Smooth muscle cell (in vitro differentiated cells): ENCODE results near the gene FAM25A. TPM values are rescaled to one million over a fixed set of nuclear protein-coding genes. Genes with fewer than 3 reads are reported as not detected.
"Not testable (repeated sequence)": the region's sequence is repeated elsewhere in the genome, so short reads cannot be mapped to it uniquely, and the experiment has no call there.

ENCODE experiments used
- DNase-seq: peaks from one replicate; lab custom pipeline; 2025; ENCODE audit not compliant: unreplicated experiment; lab: John Stamatoyannopoulos, UW
- H2AFZ ChIP-seq: fragments of 200-600 bp; sonication (generic); 2 replicates; pipeline ENCODE4 v1.6.0; 2016; ENCODE audit warnings: antibody characterized with exemption, low read depth, mild to moderate bottlenecking
- H3F3A ChIP-seq: fragments of 200-600 bp; sonication (generic); 2 replicates; pipeline ENCODE4 v1.6.0; 2017; ENCODE audit warnings: antibody characterized with exemption, low read depth
- H3K27ac ChIP-seq: fragments of 200-600 bp; sonication (generic); 2 replicates; pipeline ENCODE4 v1.5.1; 2016; ENCODE audit warnings: low read depth, mild to moderate bottlenecking
- H3K27me3 ChIP-seq: fragments of 200-600 bp; sonication (generic); 2 replicates; pipeline ENCODE4 v1.6.1; 2016; ENCODE audit warnings: low read depth, mild to moderate bottlenecking
- H3K36me3 ChIP-seq: fragments of 200-600 bp; sonication (generic); 2 replicates; pipeline ENCODE4 v1.5.1; 2016; ENCODE audit warnings: low read depth
- H3K4me1 ChIP-seq: fragments of 200-600 bp; sonication (generic); 2 replicates; pipeline ENCODE4 v1.5.1; 2016; ENCODE audit warnings: low read depth
- H3K4me2 ChIP-seq: fragments of 200-600 bp; sonication (generic); 2 replicates; pipeline ENCODE4 v1.6.0; 2016; ENCODE audit warnings: mild to moderate bottlenecking
- H3K4me3 ChIP-seq: fragments of 200-600 bp; sonication (generic); 2 replicates; pipeline ENCODE4 v1.5.1; 2016; ENCODE audit warnings: mild to moderate bottlenecking
- H3K79me2 ChIP-seq: fragments of 200-600 bp; sonication (generic); 2 replicates; pipeline ENCODE4 v1.6.0; 2016; ENCODE audit warnings: low read depth, mild to moderate bottlenecking
- H3K9ac ChIP-seq: fragments of 200-600 bp; sonication (generic); 2 replicates; pipeline ENCODE4 v1.6.0; 2016; ENCODE audit warnings: low read depth
- H3K9me3 ChIP-seq: fragments of 200-600 bp; sonication (generic); replicated peaks from 2 replicates; pipeline ENCODE4 v1.5.1; 2016; ENCODE audit warnings: low read depth
- H4K20me1 ChIP-seq: fragments of 200-600 bp; sonication (generic); 2 replicates; pipeline ENCODE4 v1.6.0; 2016; ENCODE audit warnings: low read depth
- WGBS: methylation state at CpG from one replicate; pipeline ENCODE4 v1.1.7; 2016; ENCODE audit warnings: low lambda C conversion rate; 5-methylcytosine and 5-hydroxymethylcytosine counted together
- polyA plus RNA-seq: library from polyadenylated mRNA; unstranded; fragments of >200 nt; fragmentation: Nextera tagmentation; extraction: Ambion mirVana; gene quantifications from 2 replicates; pipeline ENCODE4 v1.2.1, GENCODE V29; 2016
- total RNA-seq: library from RNA; depleted of rRNA; stranded (reverse); fragments of >200 nt; gene quantifications from 2 replicates; pipeline ENCODE4 v1.2.3, GENCODE V29; 2014

The FAM25A gene
- total and polyA plus RNA-seq, 2 experiments from 2014 or later = 7.0 TPM; not detected in 1

GRCh38 chr10:87008303-87008702 lies 11.8 kb upstream of the FAM25A start:
- WGBS = 93% methylated on average over 7 of the region's 7 CpGs
- not testable (repeated sequence) for H3K27ac ChIP-seq, H4K20me1 ChIP-seq, H3K4me2 ChIP-seq, H3F3A ChIP-seq, H3K4me1 ChIP-seq, H3K79me2 ChIP-seq, H2AFZ ChIP-seq, DNase-seq, H3K27me3 ChIP-seq, H3K9me3 ChIP-seq, H3K9ac ChIP-seq, H3K4me3 ChIP-seq, H3K36me3 ChIP-seq

GRCh38 chr10:87009134-87009696 lies 10.9 kb upstream of the FAM25A start:
- not testable (repeated sequence) for H3K27me3 ChIP-seq, H3F3A ChIP-seq, H3K9me3 ChIP-seq, H3K4me2 ChIP-seq, H2AFZ ChIP-seq, H3K9ac ChIP-seq, H3K4me3 ChIP-seq, H3K27ac ChIP-seq, DNase-seq, H3K4me1 ChIP-seq, H3K79me2 ChIP-seq, H4K20me1 ChIP-seq, H3K36me3 ChIP-seq
- 97% methylated on average over 18 of the region's 18 CpGs for WGBS

DNA sequence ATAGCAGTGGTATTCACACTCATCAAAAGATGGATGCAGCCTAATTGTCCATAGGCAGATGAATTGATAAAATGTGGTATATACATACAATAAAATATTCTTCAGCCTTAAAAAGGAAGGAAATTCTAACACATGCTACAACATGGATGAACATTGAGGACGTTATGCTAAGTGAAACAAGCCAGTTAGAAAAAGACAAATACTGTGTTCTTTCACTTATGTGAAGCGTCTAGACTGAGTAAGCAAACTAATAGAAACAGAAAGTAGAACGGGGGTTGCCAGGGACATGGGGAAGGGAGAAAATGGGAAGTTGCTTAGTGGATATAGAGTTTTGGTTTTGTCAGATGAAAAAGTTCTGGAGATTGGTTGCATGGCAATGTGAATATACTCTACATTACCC lies 6.6 kb upstream of the FAM25A start:
- not testable (repeated sequence) for H3K79me2 ChIP-seq, H3K36me3 ChIP-seq, DNase-seq, H3F3A ChIP-seq, H3K4me2 ChIP-seq, H2AFZ ChIP-seq, H4K20me1 ChIP-seq, H3K27ac ChIP-seq, H3K4me3 ChIP-seq, H3K9me3 ChIP-seq, H3K9ac ChIP-seq, H3K27me3 ChIP-seq, H3K4me1 ChIP-seq
- WGBS = 93% methylated on average over 3 of the region's 3 CpGs

DNA sequence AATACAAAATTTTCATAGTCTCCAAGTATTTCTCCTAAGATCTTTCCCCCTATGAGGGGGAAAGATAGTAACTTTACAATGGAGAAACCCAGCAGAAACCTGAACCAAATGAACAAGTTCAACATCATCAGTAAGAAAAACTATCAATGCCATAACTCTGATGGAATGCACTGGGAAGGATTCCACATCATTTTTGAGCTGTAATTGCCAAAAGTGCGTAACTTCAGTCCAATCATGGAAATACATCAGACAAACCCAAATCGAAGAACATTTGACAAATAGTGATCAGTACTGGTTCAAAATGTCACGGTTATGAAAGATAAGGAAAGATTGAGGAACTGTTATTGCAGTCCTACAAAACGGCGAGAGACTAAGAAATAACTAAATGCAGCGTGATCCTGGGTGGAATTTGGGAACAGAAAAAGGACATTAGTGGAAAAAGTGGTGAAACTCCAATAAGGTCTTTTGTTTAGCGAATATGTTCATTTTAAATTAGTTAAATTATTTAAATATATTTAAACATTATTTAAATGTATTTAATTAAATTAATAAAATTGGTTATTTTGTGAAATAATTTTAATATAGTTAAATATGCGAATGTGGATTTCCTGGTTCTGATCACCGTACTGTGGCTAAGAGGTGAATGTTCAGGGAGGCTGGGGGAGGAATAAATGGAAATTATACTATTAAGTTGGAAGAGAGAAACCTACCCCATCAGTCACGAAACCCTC lies 4.9 kb upstream of the FAM25A start:
- WGBS = 95% methylated on average over 10 of the region's 10 CpGs
- not testable (repeated sequence) for H3K79me2 ChIP-seq, H3K4me2 ChIP-seq, H3F3A ChIP-seq, H3K27ac ChIP-seq, H2AFZ ChIP-seq, H3K27me3 ChIP-seq, DNase-seq, H4K20me1 ChIP-seq, H3K4me3 ChIP-seq, H3K36me3 ChIP-seq, H3K9me3 ChIP-seq, H3K4me1 ChIP-seq, H3K9ac ChIP-seq

GRCh38 chr10:87018127-87018526 lies 2.0 kb upstream of the FAM25A start:
- not testable (repeated sequence) for DNase-seq, H3K4me2 ChIP-seq, H3K27me3 ChIP-seq, H3K4me1 ChIP-seq, H3K4me3 ChIP-seq, H3F3A ChIP-seq, H3K36me3 ChIP-seq, H3K9ac ChIP-seq, H3K9me3 ChIP-seq, H4K20me1 ChIP-seq, H3K27ac ChIP-seq, H3K79me2 ChIP-seq, H2AFZ ChIP-seq
- 76% methylated on average over 6 of the region's 6 CpGs for WGBS

- H3K27ac ChIP-seq, H3K9ac ChIP-seq, H3K79me2 ChIP-seq, H2AFZ ChIP-seq, H3K4me1 ChIP-seq, H3K4me3 ChIP-seq, H3K27me3 ChIP-seq, DNase-seq, H3K36me3 ChIP-seq, H4K20me1 ChIP-seq, H3F3A ChIP-seq, H3K9me3 ChIP-seq, H3K4me2 ChIP-seq: not testable (repeated sequence)
- WGBS = 96% methylated on average over 6 of the region's 6 CpGs
Observed at GRCh38 chr10:87019066-87019465, 1.0 kb upstream of the FAM25A start.

DNA sequence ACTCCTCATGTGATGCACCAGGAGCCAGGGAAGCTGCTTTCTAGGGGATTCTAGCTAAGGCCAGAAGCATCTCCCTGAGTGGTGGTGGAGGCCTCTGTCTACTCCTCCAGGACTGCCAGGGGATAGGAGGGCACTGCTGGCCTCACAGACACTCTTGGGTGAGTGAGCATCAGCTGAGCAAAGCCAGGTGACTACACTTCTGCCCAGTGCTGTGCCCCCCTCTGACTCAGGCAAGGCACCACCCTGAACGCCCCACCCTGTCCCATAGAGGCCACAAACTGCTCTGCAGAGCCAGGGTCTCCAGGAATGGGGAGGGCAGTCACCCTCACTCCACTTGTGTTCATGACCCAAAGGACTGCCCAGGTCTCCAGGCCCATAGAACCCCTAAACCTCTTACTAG lies 590 bp upstream of the FAM25A start:
- H3K4me3 ChIP-seq, H4K20me1 ChIP-seq, H2AFZ ChIP-seq, DNase-seq, H3K4me2 ChIP-seq, H3K27me3 ChIP-seq, H3K4me1 ChIP-seq, H3K9ac ChIP-seq, H3F3A ChIP-seq, H3K79me2 ChIP-seq, H3K36me3 ChIP-seq, H3K27ac ChIP-seq, H3K9me3 ChIP-seq: not testable (repeated sequence)
- WGBS = 100% methylated on average over 1 of the region's 1 CpG

- not testable (repeated sequence) for H3F3A ChIP-seq, H3K4me1 ChIP-seq, H4K20me1 ChIP-seq, H3K4me3 ChIP-seq, H2AFZ ChIP-seq, H3K9me3 ChIP-seq, H3K79me2 ChIP-seq, H3K9ac ChIP-seq, H3K36me3 ChIP-seq, H3K27me3 ChIP-seq, DNase-seq
- peak overlapping the region; percentile 42 for H3K4me2 ChIP-seq
- WGBS = 15% methylated on average over 5 of the region's 5 CpGs
- peak overlapping the region; percentile 88 for H3K27ac ChIP-seq
Observed at GRCh38 chr10:87025285-87025958, 5.3 kb downstream of the FAM25A start.
